WI38 (cell line): ENCODE measurements around the gene PSPC1.

Experiments used
- H3K4me3 ChIP-seq: 2 replicates; pipeline ENCODE4 v1.5.1; 2011; ENCODE audit warnings: low read depth, mild to moderate bottlenecking, control low read depth, low read length
- TF ChIP-seq, protein P1 (sequence below): IDR thresholded peaks from 2 replicates; pipeline ENCODE4 v1.5.1; 2012; ENCODE audit warnings: low read depth, mild to moderate bottlenecking, control low read depth, low read length

Gene PSPC1

DNA sequence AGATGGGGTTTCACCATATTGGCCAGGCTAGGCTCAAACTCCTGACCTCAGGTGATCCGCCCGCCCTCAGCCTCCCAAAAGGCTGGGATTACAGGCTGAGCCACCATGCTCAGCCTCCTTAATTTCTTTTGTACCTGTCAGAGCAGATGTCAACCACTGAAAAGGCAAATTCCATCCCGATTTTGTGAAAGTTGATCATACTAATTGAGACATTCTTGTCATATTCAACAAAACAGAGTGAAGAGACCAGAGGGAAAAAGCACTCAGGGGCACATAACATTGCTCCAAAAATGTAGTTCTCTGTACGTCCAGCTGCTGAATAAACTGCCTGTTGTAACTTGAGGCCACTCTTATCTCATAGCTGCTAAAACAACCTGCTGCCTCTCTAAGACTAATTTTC lies 27.4 kb upstream of the PSPC1 start:
- TF ChIP-seq, protein P1, sequence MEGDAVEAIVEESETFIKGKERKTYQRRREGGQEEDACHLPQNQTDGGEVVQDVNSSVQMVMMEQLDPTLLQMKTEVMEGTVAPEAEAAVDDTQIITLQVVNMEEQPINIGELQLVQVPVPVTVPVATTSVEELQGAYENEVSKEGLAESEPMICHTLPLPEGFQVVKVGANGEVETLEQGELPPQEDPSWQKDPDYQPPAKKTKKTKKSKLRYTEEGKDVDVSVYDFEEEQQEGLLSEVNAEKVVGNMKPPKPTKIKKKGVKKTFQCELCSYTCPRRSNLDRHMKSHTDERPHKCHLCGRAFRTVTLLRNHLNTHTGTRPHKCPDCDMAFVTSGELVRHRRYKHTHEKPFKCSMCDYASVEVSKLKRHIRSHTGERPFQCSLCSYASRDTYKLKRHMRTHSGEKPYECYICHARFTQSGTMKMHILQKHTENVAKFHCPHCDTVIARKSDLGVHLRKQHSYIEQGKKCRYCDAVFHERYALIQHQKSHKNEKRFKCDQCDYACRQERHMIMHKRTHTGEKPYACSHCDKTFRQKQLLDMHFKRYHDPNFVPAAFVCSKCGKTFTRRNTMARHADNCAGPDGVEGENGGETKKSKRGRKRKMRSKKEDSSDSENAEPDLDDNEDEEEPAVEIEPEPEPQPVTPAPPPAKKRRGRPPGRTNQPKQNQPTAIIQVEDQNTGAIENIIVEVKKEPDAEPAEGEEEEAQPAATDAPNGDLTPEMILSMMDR = no peak
- no peak overlapping the region for H3K4me3 ChIP-seq

DNA sequence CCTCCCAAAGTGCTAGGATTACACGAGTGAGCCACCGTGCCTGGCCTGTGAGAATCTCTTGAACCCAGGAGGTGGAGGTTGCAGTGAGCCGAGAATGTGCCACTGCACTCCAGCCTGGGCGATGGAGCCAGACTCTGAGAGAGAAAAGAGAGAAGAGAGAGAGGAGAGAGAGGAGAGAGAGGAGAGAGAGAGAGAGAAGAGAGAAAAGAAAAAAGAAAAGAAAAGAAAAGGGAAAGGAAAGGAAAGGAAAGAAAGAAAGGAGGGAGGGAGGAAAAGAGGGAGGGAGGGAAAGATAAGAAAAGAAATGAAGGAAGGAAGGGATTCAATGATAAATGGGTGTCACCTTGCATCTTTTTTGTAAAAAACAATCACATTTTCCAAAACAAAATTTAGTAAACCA lies 23.0 kb upstream of the PSPC1 start:
- TF ChIP-seq, protein P1 = no peak
- H3K4me3 ChIP-seq = no peak overlapping the region

DNA sequence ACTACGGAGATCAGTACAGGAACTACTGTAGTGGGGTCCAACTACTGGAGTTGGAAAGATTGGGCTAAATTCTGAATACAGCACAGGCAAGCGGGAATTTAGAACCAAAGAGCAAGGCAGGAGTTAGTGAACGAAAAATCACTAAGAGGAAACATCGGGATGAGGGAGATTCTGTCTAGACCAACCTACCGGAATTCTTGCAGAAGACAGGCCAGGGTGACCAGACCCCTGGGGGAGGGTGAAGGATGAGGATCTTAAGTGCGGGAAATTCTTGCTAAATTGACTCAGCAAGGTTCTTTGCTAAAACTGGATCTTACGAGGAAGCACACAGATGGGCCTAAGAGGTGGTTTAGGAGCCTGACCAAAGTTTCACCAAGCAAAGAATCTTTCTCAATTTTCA lies 13.2 kb upstream of the PSPC1 start:
- TF ChIP-seq, protein P1 = no peak

DNA sequence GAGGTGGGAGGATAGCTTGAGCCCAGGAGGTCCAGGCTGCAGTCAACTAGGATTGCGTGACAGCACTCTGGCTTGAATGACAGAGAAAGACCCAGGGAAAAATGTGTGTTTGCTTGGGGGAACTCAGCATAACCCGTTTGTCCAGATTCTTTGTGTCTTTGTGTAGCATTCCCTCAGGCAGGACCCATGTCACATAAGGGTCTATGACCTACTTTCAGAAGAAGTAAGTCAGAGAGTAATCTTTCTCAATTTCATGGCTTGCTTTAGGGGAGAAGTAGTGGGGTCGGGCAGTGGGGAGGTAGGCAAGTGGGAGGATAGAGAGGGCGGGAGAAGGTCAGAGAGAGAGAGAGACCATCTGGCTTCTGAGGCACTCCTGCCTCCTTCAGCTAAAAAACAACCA lies 11.9 kb upstream of the PSPC1 start:
- no peak overlapping the region for H3K4me3 ChIP-seq
- TF ChIP-seq, protein P1 = no peak

More for the DNA sequence above, 13.2 kb upstream of the PSPC1 start:
- H3K4me3 ChIP-seq = no peak overlapping the region

DNA sequence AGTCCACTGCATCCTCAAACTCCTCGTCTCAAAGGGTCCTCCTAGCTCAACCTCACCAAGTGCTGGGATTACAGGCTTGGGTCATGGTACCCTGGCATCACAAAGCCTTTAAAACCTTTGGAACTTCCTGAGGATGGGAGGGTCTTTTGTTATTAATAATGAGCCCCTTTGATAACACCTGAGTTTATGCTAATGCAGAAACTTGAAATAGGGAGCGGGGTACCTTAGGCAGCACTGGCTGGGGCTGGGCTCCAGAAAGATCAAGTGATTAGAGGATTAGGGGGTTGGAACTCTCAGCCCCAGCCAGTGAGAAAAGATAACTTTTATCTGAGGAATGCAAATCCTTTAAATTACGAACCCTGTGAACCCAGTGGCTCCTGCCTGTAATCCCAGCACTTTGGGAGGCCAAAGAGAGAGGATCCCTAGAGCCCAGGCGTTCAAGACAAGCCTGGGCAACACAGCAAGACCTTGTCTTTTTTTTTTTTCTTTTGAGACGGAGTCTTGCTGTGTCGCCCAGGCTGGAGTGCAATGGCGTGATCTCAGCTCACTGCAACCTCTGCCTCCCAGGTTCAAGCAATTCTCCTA lies 9.3 kb upstream of the PSPC1 start:
- TF ChIP-seq, protein P1 = no peak
- H3K4me3 ChIP-seq = no peak overlapping the region

DNA sequence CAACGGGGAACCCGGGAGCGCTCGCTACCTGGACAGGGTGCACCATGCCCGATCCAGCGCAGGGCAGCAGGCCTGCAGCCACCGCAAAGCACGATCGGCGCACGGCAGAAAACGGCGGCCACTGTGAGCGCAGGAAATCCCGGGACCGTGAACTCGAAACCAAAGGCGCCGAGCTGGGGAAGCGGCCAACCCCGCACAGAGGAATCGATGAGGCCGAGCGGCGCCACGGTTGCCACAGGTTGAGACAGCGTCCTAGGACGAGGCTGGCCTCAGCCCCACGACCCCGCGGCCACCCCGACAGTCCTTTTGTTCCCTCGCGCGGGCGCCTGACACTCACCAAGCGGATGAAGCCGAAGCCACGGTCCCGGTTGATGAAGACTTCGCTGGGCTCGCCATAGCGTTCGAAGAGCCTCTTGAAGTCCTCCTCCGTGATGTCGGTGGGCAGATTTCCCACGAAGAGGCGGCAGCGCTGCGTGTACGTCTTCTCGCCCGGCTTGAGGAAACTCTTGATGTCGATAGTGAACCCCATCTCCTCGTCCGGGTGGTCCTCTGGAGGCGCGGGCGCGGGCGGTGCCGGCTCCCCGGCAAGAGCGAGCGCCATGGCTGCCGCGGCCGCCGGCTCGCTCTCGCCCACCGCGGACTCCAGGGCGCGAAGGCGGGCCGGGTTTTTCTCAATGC lies 557 bp downstream of the PSPC1 start:
- TF ChIP-seq, protein P1 = no peak
- H3K4me3 ChIP-seq = peak overlapping the region; percentile 93

- TF ChIP-seq, protein P1 = no peak
- peak overlapping the region; percentile 93 for H3K4me3 ChIP-seq
These were observed 1.2 kb downstream of the PSPC1 start for GRCh38 chr13:19781526-19781925.

- H3K4me3 ChIP-seq = peak overlapping the region; percentile 93
These were observed 1.9 kb downstream of the PSPC1 start for GRCh38 chr13:19780753-19781418.
